Natural killer cell treated with Interleukin-12 subunit alpha and Interleukin-12 subunit beta and Interleukin-15 and Interleukin-18, amount 100 ng/mL, for 72 hours (primary cell): ENCODE measurements around the gene ZNF398. TPM values are rescaled to one million over a fixed set of nuclear protein-coding genes. Genes with fewer than 3 reads are reported as not detected.

ENCODE experiments used
- ATAC-seq, 2 donors: fragments of 150-1000 bp; cut with Tn5 transposase in 1 of 2; sonication (Bioruptor Pico), chemical (Tn5 transposase) in 1 of 2; 2 replicates each; pipeline ENCODE4 v1.10.0; 2021
- DNase-seq: peaks from one replicate; pipeline ENCODE4 v3.0.0; 2022; ENCODE audit warnings: low spot score
- H3K27ac Mint-ChIP-seq, 2 donors: 1 replicate in 1 of 2; 2 replicates in 1 of 2; pipeline ENCODE4 v1.8.0; 2022; ENCODE audit warnings: mixed read lengths in 2 of 2, mild to moderate bottlenecking in 1 of 2, moderate library complexity in 1 of 2
- H3K27me3 Mint-ChIP-seq, 2 donors: 1 replicate in 1 of 2; 2 replicates in 1 of 2; pipeline ENCODE4 v1.8.0; 2022; ENCODE audit warnings: mixed read lengths in 2 of 2
- H3K36me3 Mint-ChIP-seq: one replicate; pipeline ENCODE4 v1.8.0; 2022; ENCODE audit warnings: mixed read lengths
- H3K4me1 Mint-ChIP-seq, 2 donors: 1 replicate in 1 of 2; 2 replicates in 1 of 2; pipeline ENCODE4 v1.8.0; 2022; ENCODE audit warnings: low read depth in 2 of 2, mixed read lengths in 2 of 2, mild to moderate bottlenecking in 1 of 2
- H3K4me3 Mint-ChIP-seq: one replicate; pipeline ENCODE4 v1.8.0; 2022; ENCODE audit warnings: mixed read lengths
- H3K9me3 Mint-ChIP-seq: 2 replicates; pipeline ENCODE4 v1.8.0; 2022; ENCODE audit warnings: mixed read lengths
- total RNA-seq, 2 donors: library from RNA; stranded (reverse); gene quantifications; one replicate each; pipeline ENCODE4 v1.2.3, GENCODE V29; 2022

ZNF398 gene
- total RNA-seq, 2 donors from 2014 or later: 17.9 to 20.0 TPM

DNA sequence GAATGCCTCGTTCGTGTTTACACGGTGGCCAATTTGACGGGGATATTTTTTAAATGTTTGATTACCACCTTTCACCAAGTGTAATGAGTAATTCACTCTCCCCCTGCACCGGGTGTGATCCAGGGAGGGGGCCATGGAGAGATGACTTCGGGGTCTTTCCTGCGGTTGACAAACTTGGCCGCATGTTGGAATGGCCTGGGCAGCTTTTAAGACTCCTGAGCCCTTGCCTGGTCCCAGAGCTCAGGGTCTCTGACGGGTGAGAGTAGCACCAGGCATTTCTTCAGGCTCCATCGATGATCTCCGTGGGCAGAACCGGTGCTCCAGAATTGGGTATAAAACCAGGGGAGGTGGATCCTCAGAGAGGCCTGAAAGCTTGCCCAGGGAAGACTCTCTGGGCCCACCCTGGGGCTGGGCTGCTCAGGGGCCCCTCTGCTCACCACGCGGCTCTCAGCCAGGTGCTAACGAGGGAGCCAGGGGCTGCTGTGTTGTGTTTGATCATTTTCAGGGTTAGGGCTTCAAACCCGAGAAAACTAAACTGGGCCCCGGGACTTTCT, 49.0 kb downstream of the ZNF398 start:
- peak overlapping the region; percentile 89 to 90 for H3K27ac Mint-ChIP-seq
- peaks cover 44 to 48% of the 10 kb centered on the region in 2 donors for H3K4me1 Mint-ChIP-seq
- no peaks in the 10 kb centered on the region for H3K9me3 Mint-ChIP-seq
- H3K27me3 Mint-ChIP-seq: no peaks in the 10 kb centered on the region
- ATAC-seq: peak; percentile 3 to 29
- DNase-seq: no peak
- H3K36me3 Mint-ChIP-seq: peaks cover 24% of the 10 kb centered on the region
- H3K4me3 Mint-ChIP-seq: peak overlapping the region; percentile 90

DNA sequence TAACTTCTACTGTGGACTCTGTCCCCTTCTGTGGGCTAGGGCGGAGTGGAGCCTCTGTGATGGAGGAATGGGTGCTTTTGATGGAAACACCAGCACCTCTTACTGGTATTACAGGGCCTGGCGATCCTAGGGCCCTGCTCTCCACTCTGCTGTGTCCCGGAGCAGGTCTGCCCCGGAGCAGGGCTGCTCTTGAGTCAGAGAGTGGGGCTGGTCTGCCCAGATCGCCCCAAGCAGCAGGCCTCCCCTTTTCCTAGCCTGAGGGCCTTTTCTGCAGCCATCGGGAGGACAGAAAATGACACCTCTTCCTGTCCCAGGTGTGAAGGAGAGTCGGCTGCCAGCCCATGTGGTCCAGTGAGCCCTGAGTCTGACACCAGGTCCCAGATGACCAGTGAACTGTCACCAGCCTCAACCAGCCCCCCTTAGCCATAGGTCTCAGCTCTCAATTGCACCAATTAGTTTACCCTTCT, 49.5 kb downstream of the ZNF398 start:
- Mint-ChIP-seq H3K9me3 (no peaks in the 10 kb centered on the region), H3K27me3 (no peaks in the 10 kb centered on the region), H3K4me3 (peak overlapping the region; percentile 90), H3K4me1 (peaks cover 43 to 52% of the 10 kb centered on the region in 2 donors), H3K36me3 (peaks cover 28% of the 10 kb centered on the region), H3K27ac (peak overlapping the region; percentile 89 to 90)
- ATAC-seq: peak in 1 of 2 donors; percentile 40
- DNase-seq: no peak

DNA sequence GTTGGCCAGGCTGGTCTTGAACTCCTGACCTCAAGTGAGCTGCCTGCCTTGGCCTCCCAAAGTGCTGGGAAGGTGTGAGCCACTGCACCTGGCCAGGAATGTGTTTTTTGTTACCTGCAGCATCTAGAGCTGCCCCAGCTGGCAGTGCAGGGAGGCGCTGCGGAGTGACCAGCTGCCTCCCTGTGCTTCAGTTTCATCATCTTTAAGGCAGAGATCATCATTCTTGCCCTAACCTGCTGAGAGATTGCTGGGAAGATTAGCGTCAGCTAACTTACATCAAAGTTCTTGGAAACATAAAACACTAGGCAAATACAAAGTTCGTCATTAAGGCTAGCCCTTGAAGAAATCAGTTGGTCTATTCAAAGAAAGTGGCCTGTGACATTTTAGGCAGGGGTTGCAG, 50.4 kb downstream of the ZNF398 start:
- Mint-ChIP-seq H3K9me3 (no peaks in the 10 kb centered on the region), H3K27ac (peak overlapping the region; percentile 89 to 90), H3K36me3 (peaks cover 32% of the 10 kb centered on the region), H3K4me1 (peaks cover 43 to 58% of the 10 kb centered on the region in 2 donors), H3K4me3 (peak overlapping the region; percentile 90), H3K27me3 (no peaks in the 10 kb centered on the region)
- DNase-seq (no peak), ATAC-seq (no peak)

DNA sequence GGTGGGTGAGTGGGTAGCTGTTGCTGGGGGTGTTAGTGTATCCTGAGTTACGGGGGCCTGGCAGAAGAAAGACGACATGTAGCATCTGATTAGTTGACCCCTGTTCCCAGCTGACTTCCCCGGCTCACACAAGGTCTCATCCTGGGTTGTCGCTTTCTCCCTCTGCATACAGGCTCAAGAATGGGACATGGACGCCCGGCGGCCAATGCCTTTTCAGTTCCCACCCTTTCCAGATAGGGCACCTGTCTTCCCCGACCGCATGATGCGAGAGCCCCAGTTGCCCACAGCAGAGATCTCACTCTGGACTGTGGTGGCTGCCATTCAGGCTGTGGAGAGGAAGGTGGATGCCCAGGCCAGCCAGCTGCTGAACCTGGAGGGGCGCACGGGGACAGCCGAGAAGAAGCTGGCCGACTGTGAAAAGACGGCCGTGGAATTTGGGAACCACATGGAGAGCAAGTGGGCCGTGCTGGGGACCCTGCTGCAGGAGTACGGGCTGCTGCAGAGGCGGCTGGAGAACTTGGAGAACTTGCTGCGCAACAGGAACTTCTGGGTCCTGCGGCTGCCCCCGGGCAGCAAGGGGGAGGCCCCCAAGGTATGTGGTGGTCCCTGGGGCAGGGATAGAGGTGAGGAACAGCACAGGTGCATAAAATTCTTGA, 51.0 kb downstream of the ZNF398 start:
- Mint-ChIP-seq H3K27ac (peak overlapping the region in 1 of 2 donors; percentile 47), H3K36me3 (peaks cover 32% of the 10 kb centered on the region), H3K4me3 (no peak overlapping the region), H3K27me3 (no peaks in the 10 kb centered on the region), H3K4me1 (peaks cover 50 to 64% of the 10 kb centered on the region in 2 donors), H3K9me3 (no peaks in the 10 kb centered on the region)
- ATAC-seq: no peak
- no peak for DNase-seq

DNA sequence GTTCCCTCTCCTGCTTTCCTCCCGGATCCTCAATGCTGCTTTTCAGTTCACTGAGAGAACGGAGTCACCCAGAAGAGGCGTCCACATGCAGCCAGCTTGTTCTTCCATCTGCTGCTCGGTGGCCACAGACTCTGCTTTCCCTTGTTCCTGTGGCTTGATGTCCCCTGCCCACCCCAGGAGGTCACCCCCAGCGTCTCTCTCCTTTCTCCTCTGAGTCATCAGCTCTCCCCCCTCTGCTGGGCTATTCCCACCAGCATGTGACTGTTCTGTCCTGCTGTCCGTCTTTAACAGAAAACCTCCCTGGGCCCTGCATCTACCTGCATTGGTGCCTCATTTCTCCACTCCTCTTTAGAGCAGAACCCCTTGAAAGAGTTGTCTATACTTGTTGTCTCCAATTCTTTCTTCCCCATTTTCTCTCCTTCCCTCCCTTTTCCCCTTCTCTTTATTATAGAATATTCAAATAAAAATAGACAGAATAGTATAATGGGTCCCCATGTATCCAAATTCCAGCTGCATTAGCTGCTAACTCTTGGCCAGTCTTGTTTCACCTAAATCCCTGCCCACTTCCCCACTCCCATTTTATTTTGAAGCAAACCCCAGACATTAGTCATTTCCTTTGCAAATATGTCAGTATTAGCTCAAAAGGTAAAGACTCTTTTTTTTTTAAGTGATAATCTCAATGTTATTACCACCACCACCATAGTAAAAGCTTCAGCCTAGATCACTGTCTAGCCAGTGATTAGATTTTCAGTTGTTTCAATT, 52.2 kb downstream of the ZNF398 start:
- no peak for DNase-seq
- Mint-ChIP-seq H3K36me3 (peaks cover 41% of the 10 kb centered on the region), H3K9me3 (no peaks in the 10 kb centered on the region), H3K27ac (peak overlapping the region; percentile 60 to 91), H3K4me1 (peaks cover 57 to 73% of the 10 kb centered on the region in 2 donors), H3K4me3 (peak overlapping the region; percentile 67), H3K27me3 (no peaks in the 10 kb centered on the region)
- no peak for ATAC-seq

DNA sequence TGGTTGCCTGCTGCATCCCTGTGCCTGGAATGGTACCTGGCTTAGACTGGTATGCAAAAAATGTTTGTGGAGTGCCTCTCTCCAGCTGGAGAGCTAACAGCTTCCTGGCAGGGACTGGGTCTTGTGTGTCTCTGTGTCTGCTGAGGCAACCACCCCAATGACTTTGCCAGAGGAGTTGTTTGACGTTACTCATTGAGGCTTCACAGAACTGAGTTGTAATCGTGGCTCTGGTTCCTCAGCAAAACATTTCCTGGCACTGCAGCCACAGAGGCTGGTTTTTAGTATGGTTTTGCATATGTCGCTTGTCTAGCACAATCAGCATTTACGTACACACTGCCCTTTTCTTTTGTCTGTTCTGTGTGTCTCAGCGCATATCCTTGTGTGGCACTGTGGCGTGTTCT, 55.6 kb downstream of the ZNF398 start:
- no peaks in the 10 kb centered on the region for H3K9me3 Mint-ChIP-seq
- H3K27ac Mint-ChIP-seq: peak overlapping the region; percentile 91 to 93
- DNase-seq (no peak), ATAC-seq (peak; percentile 88 to 90)
- H3K4me3 Mint-ChIP-seq: peak overlapping the region; percentile 65
- H3K27me3 Mint-ChIP-seq: no peaks in the 10 kb centered on the region
- H3K36me3 Mint-ChIP-seq: peaks cover 54% of the 10 kb centered on the region
- peaks cover 50 to 53% of the 10 kb centered on the region in 2 donors for H3K4me1 Mint-ChIP-seq

DNA sequence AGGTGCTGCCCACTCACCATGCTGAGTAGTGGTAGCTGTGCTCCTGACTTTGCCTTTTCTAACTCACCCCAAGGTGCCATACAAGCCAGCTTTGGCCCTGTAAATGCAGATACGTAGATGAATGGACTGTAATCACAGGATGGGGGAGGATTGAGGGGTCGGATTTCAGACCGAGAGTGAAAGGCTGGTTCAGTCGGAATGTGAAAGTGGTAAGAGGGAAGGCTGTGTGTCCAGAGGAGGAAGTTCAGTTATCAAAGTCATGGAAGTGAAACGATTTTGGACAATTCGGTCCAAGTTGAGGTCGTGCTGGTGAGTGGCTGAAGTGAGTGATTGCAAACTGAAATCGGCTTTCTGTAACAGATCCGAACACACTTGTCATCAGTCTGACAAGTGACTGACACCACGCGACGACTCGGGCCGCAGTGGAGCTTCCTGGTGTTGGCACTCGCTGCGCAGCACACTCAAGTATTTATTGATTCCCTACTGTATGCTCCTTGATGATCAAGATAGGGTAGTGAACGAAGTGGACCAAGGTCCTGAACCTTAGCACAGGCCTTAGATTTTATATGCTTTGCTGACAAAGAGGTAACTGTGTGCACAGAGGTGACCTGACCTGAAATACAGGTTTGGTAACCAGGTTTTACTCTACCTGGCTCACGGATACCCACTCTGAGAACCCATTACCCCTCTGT, 58.6 kb downstream of the ZNF398 start:
- no peaks in the 10 kb centered on the region for H3K27me3 Mint-ChIP-seq
- no peak overlapping the region for H3K4me3 Mint-ChIP-seq
- H3K9me3 Mint-ChIP-seq: no peaks in the 10 kb centered on the region
- no peak for ATAC-seq
- DNase-seq: no peak
- H3K36me3 Mint-ChIP-seq: peaks cover 46% of the 10 kb centered on the region
- peaks cover 39 to 43% of the 10 kb centered on the region in 2 donors for H3K4me1 Mint-ChIP-seq
- H3K27ac Mint-ChIP-seq: peak overlapping the region in 1 of 2 donors; percentile 50

DNA sequence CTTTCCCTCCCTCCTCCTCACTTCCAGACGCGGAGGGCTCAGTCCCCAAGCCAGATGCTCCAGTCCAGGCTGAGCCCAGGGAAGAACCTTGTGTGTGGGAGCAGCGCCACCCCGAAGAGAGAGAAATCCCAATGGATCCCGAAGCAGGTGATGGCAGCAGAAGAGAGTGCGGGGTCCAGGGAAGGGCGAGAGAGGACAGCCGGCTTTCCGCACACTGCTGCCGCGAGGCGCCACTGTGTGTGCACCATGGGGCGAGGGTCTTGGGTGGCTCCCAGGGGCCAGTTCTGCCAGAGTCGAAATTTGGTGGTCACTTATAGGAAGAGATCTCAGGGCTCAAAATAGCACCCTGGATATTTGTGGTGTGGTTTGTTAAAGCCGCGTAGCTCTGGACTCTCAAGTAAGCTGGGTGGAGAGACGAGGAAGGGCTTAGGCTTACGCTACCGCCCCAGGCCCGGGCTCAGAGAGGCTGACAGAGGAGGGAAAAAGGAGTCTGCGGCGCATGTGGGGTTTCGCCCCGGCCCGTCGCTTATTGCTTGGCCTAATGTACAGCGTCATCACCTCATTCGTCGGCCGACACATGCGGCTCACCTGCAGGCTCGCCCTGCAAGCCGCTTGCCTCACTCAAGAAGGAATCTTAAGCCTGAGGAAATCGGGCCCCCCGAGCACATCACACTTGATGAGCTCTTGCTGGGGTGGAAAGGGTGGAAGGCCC, 60.2 kb downstream of the ZNF398 start:
- Mint-ChIP-seq H3K9me3 (no peaks in the 10 kb centered on the region), H3K4me1 (peaks cover 30 to 31% of the 10 kb centered on the region in 2 donors), H3K27me3 (no peaks in the 10 kb centered on the region), H3K4me3 (no peak overlapping the region), H3K36me3 (peaks cover 37% of the 10 kb centered on the region), H3K27ac (peak overlapping the region; percentile 48 to 91)
- DNase-seq (no peak), ATAC-seq (no peak)

DNA sequence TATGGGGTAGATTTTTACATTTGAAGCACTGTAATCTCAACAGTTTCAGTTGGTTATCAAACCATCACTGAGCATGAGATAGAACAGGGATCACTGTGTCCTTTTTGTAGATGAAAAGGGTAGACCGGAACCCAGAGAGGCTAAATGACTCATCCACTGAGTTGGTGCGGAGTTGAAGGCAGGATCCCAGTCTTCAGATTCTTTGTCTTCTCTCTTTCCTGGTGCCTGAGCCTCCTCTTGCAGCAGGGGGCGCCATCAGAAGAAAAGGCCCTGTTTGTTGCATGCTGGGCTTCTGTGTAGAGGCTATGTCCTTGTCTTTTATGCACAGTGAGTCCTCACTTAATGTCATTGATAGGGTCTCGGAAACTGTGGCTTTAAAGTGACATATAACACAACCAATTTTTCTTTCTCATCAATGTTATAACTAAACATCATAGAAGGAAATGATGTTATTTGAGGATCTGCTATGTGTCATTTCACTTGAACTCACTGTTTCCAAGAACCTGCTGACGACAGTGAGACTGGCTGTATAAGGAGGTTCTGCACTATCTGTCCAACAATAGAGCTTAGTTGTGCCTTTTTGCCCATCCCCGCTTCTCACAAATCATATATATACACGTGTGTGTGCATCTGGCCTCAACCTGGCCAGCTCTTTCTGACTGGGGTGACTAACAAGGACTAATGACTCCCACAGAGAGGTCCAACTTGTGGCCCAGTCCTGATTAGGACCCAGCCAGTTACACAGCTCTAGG, 62.4 kb downstream of the ZNF398 start:
- no peak for DNase-seq
- ATAC-seq: peak; percentile 68 to 90
- Mint-ChIP-seq H3K4me3 (peak overlapping the region; percentile 75), H3K36me3 (peaks cover 34% of the 10 kb centered on the region), H3K27ac (peak overlapping the region; percentile 75 to 91), H3K9me3 (no peaks in the 10 kb centered on the region), H3K27me3 (no peaks in the 10 kb centered on the region), H3K4me1 (peaks cover 13% of the 10 kb centered on the region in 2 donors)

DNA sequence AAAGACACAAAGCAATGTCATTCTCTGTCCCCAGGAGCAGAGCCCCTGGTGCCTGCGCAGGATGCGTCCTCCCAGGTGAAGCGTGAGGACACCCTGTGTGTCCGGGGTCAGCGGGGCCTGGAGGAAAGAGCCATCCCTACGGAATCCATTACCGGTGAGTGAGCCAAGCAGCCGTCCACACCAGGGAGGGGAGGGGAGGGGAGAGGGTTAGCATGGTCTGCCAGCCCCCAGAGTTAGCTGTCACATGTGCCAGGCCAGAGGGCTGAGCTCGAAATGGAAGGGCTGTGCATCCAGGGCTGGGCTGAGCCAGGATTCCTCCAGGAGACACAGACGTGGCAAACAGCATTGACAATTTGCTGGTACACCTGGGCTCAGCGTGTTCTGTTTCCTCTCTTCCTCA, 63.3 kb downstream of the ZNF398 start:
- DNase-seq (no peak), ATAC-seq (no peak)
- H3K27ac Mint-ChIP-seq: peak overlapping the region; percentile 75 to 91
- peak overlapping the region; percentile 75 for H3K4me3 Mint-ChIP-seq
- peaks cover 32% of the 10 kb centered on the region for H3K36me3 Mint-ChIP-seq
- no peaks in the 10 kb centered on the region for H3K27me3 Mint-ChIP-seq
- H3K9me3 Mint-ChIP-seq: no peaks in the 10 kb centered on the region
- H3K4me1 Mint-ChIP-seq: peaks cover 11 to 13% of the 10 kb centered on the region in 2 donors

DNA sequence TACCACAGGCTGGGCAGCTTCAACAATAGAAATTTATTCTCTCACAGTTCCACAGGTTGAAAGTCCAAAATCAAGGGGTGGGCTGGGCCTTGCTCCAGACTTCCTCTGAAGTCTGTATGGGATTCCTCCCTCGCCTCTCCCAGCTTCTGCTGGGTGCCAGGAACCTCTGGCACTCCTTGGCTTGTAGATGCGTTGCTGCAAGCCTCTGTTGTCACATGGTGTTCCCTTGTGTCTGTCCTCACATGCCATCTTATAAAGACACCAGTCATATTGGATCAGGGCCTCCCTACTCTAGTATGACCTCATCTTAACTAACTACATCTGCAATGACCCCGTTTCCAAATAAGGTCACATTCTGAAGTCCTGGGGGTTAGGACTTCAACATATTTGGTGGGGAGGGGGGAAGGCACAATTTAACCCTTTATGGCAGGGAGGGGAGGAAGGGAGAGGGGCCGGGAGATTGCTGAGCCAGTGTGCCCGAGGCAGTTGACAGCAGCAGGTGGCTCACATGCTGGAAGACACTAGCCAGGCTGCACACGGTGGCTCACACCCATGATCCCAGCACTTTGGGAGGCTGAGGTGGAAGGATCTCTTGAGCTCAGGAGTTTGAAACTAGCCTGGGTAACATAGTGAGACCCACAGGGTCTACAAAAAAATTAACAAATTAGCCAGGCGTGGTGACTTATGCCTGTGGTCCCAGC, 66.9 kb downstream of the ZNF398 start:
- H3K36me3 Mint-ChIP-seq: peaks cover 33% of the 10 kb centered on the region

DNA sequence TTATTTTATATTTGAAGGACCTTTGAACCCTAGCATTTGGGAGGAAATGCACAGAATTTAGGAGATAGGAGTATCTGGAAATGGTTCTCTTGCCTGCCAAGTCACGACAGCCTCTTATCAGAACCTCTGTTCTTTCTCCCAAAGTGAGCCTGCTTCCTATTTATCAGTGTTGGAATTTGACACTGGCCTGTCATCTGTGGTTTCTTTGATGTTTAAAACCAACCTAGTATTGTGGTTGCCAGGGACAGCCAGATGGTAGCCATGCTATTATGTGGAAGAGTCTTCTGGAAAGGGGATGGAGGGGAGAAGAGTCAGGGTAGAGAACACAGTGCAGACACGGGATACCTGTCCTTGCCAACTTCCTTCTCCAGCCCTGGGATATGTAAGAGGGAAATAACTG, 69.1 kb downstream of the ZNF398 start:
- DNase-seq (no peak), ATAC-seq (no peak)
- no peak overlapping the region for H3K4me3 Mint-ChIP-seq
- H3K27ac Mint-ChIP-seq: peak overlapping the region in 1 of 2 donors; percentile 51
- H3K9me3 Mint-ChIP-seq: no peaks in the 10 kb centered on the region
- H3K4me1 Mint-ChIP-seq: peaks cover 0 to 15% of the 10 kb centered on the region in 2 donors
- H3K36me3 Mint-ChIP-seq: peaks cover 17% of the 10 kb centered on the region
- H3K27me3 Mint-ChIP-seq: no peaks in the 10 kb centered on the region

More for the DNA sequence above, 66.9 kb downstream of the ZNF398 start:
- H3K9me3 Mint-ChIP-seq: no peaks in the 10 kb centered on the region
- no peak overlapping the region for H3K4me3 Mint-ChIP-seq
- H3K27me3 Mint-ChIP-seq: no peaks in the 10 kb centered on the region
- ATAC-seq (no peak), DNase-seq (no peak)
- H3K4me1 Mint-ChIP-seq: peaks cover 12 to 13% of the 10 kb centered on the region in 2 donors
- no peak overlapping the region for H3K27ac Mint-ChIP-seq
